Liver (tissue), 9 donors: ENCODE results near the gene UPF1. TPM values are rescaled to one million over a fixed set of nuclear protein-coding genes. Genes with fewer than 3 reads are reported as not detected.

Source experiments
- DNase-seq: peaks from one replicate; pipeline ENCODE4 v3.0.0-alpha.2; 2017; ENCODE audit warnings: low spot score
- H3K27ac ChIP-seq, 2 donors: one replicate each; pipeline ENCODE4 v1.7.0; 2013; ENCODE audit warnings: inconsistent platforms in 2 of 2, low read length in 2 of 2, control low read depth in 1 of 2, low read depth in 1 of 2, mild to moderate bottlenecking in 1 of 2
- H3K27me3 ChIP-seq, 4 donors: one replicate each; pipeline versions ENCODE4 v1.6.1 to v1.7.0; 2013; ENCODE audit warnings: low read length in 3 of 4, inconsistent platforms in 1 of 4, mild to moderate bottlenecking in 1 of 4, moderate library complexity in 1 of 4; ENCODE audit not compliant: control insufficient read depth in 4 of 4, insufficient read depth in 4 of 4
- H3K36me3 ChIP-seq, 4 donors: one replicate each; pipeline versions ENCODE4 v1.6.1 to v1.7.0; 2013; ENCODE audit warnings: low read length in 3 of 4, mild to moderate bottlenecking in 3 of 4, low read depth in 1 of 4, moderate library complexity in 1 of 4; ENCODE audit not compliant: control insufficient read depth in 4 of 4, insufficient read depth in 3 of 4
- H3K4me1 ChIP-seq, 4 donors: one replicate each; pipeline versions ENCODE4 v1.6.1 to v1.7.0; 2013; ENCODE audit warnings: low read length in 3 of 4, mild to moderate bottlenecking in 3 of 4, moderate library complexity in 1 of 4; ENCODE audit not compliant: control insufficient read depth in 4 of 4, insufficient read depth in 4 of 4
- H3K4me3 ChIP-seq, 3 donors: one replicate each; pipeline versions ENCODE4 v1.6.1 to v1.7.0; 2013; ENCODE audit warnings: low read length in 3 of 3, control low read depth in 1 of 3, low read depth in 1 of 3, mild to moderate bottlenecking in 1 of 3
- H3K9ac ChIP-seq, 2 donors: one replicate each; pipeline ENCODE4 v1.7.0; 2013; ENCODE audit warnings: low read length in 2 of 2, mild to moderate bottlenecking in 2 of 2, moderate library complexity in 2 of 2, control low read depth in 1 of 2, low read depth in 1 of 2
- H3K9me3 ChIP-seq, 4 donors: one replicate each; pipeline versions ENCODE4 v1.6.1 to v1.7.0; 2013; ENCODE audit warnings: low read length in 3 of 4; ENCODE audit not compliant: control insufficient read depth in 4 of 4
- ATF3 ChIP-seq: IDR thresholded peaks from 2 replicates; pipeline ENCODE4 v1.6.1; 2016; ENCODE audit warnings: antibody characterized with exemption
- CTCF ChIP-seq: fragments of 150-350 bp; IDR thresholded peaks from 2 replicates; pipeline ENCODE4 v1.5.1; 2017; ENCODE audit warnings: improper control_type of control experiment, low read depth, low read length; ENCODE audit not compliant: missing input control
- EGR1 ChIP-seq, 2 donors: IDR thresholded peaks; 2 replicates each; pipeline ENCODE4 v1.6.1; 2016 to 2018; ENCODE audit warnings: antibody characterized with exemption in 2 of 2, low read depth in 2 of 2
- FOXA2 ChIP-seq: IDR thresholded peaks from 2 replicates; pipeline ENCODE4 v1.6.1; 2016; ENCODE audit warnings: antibody characterized with exemption
- GABPA ChIP-seq, 2 donors: IDR thresholded peaks in 1 of 2; conservative IDR thresholded peaks in 1 of 2; 2 replicates each; pipeline ENCODE4 v1.6.1; 2016; ENCODE audit warnings: antibody characterized with exemption in 2 of 2, mild to moderate bottlenecking in 1 of 2, moderate library complexity in 1 of 2
- HNF4A ChIP-seq, 2 donors: conservative IDR thresholded peaks; 2 replicates each; pipeline ENCODE4 v1.6.1; 2016; ENCODE audit warnings: antibody characterized with exemption in 2 of 2, mild to moderate bottlenecking in 2 of 2
- HNF4G ChIP-seq: IDR thresholded peaks from 2 replicates; pipeline ENCODE4 v1.6.1; 2016; ENCODE audit warnings: antibody characterized with exemption
- JUND ChIP-seq, 2 donors: IDR thresholded peaks; 2 replicates each; pipeline ENCODE4 v1.6.1; 2016; ENCODE audit warnings: antibody characterized with exemption in 2 of 2
- MAX ChIP-seq: IDR thresholded peaks from 2 replicates; pipeline ENCODE4 v1.6.1; 2016; ENCODE audit warnings: antibody characterized with exemption
- NR2F2 ChIP-seq: IDR thresholded peaks from 2 replicates; pipeline ENCODE4 v1.6.1; 2016; ENCODE audit warnings: antibody characterized with exemption
- REST ChIP-seq: IDR thresholded peaks from 2 replicates; pipeline ENCODE4 v1.6.1; 2016; ENCODE audit warnings: antibody characterized with exemption, mild to moderate bottlenecking
- RXRA ChIP-seq, 2 donors: IDR thresholded peaks; 2 replicates each; pipeline ENCODE4 v1.6.1; 2017 to 2018; ENCODE audit warnings: antibody characterized with exemption in 2 of 2, mild to moderate bottlenecking in 1 of 2
- SP1 ChIP-seq: IDR thresholded peaks from 2 replicates; pipeline ENCODE4 v1.6.1; 2018; ENCODE audit warnings: antibody characterized with exemption, mild to moderate bottlenecking
- TAF1 ChIP-seq: conservative IDR thresholded peaks from 2 replicates; pipeline ENCODE4 v1.6.1; 2016; ENCODE audit warnings: antibody characterized with exemption, mild to moderate bottlenecking
- YY1 ChIP-seq: IDR thresholded peaks from 2 replicates; pipeline ENCODE4 v1.6.1; 2016; ENCODE audit warnings: antibody characterized with exemption, mild to moderate bottlenecking
- WGBS: extraction: QIAGEN DNeasy Blood & Tissue Kit; methylation state at CpG from one replicate; pipeline ENCODE4 v1.1.7; 2013; 5-methylcytosine and 5-hydroxymethylcytosine counted together
- polyA plus RNA-seq, 2 donors: library from polyadenylated mRNA; stranded (reverse) in 1 of 2; unstranded in 1 of 2; fragments of 200-250 nt in 1 of 2; fragments of >200 nt in 1 of 2; fragmentation: Nextera tagmentation in 1 of 2; extraction: Ambion mirVana in 1 of 2; gene quantifications; one replicate each; pipeline versions ENCODE4 v1.2.1 to v1.2.3, GENCODE V29; 2013 to 2015
- total RNA-seq, 2 donors: library from RNA; depleted of rRNA; stranded (reverse); fragments of >200 nt; gene quantifications; one replicate each; pipeline ENCODE4 v1.2.3, GENCODE V29; 2014
- donor health status: healthy.
- donor health status: healthy.
- donor health status: healthy.
- donor health status: healthy.
- donor health status: healthy.

The UPF1 gene
- total and polyA plus RNA-seq, 4 donors, result 5.7 to 51.0 (median 35.2) TPM

GRCh38 chr19:18869781-18870530 is 38.2 kb downstream of the UPF1 start:
- no peak for DNase-seq
- 16% methylated on average over 62 of the region's 62 CpGs for WGBS
- Histone ChIP-seq H3K4me1 (peaks cover 0 to 17% (median 7%) of the 10 kb centered on the region in 4 donors), H3K9me3 (no peaks in the 10 kb centered on the region), H3K27me3 (no peaks in the 10 kb centered on the region), H3K36me3 (peaks cover 11 to 27% (median 15%) of the 10 kb centered on the region in 4 donors), H3K4me3 (no peak overlapping the region), H3K9ac (no peak overlapping the region), H3K27ac (no peak overlapping the region)
- TF ChIP-seq EGR1 (IDR thresholded peaks at IDR 0.05; ENCODE audit: low read depth in 2 of 2) (no peak), GABPA (IDR thresholded peaks at IDR 0.05 in 1 of 2, conservative IDR thresholded peaks at IDR 0.05 in 1 of 2) (no peak), NR2F2 (no peak)

- Histone ChIP-seq H3K9me3 (no peaks in the 10 kb centered on the region), H3K27me3 (no peaks in the 10 kb centered on the region), H3K36me3 (peaks cover 8 to 20% (median 10%) of the 10 kb centered on the region in 4 donors), H3K9ac (no peak overlapping the region), H3K4me3 (no peak overlapping the region), H3K27ac (no peak overlapping the region), H3K4me1 (peaks cover 0 to 17% (median 7%) of the 10 kb centered on the region in 4 donors)
- WGBS, result 37% methylated on average over 25 of the region's 25 CpGs
- DNase-seq, result no peak
- TF ChIP-seq REST (no peak), YY1 (no peak), HNF4A (conservative IDR thresholded peaks at IDR 0.05) (no peak), HNF4G (no peak), MAX (no peak), GABPA (IDR thresholded peaks at IDR 0.05 in 1 of 2, conservative IDR thresholded peaks at IDR 0.05 in 1 of 2) (no peak), ATF3 (no peak), NR2F2 (no peak), EGR1 (IDR thresholded peaks at IDR 0.05; ENCODE audit: low read depth in 2 of 2) (no peak), JUND (IDR thresholded peaks at IDR 0.05) (no peak), RXRA (IDR thresholded peaks at IDR 0.05) (no peak), TAF1 (no peak)
Measured at GRCh38 chr19:18870531-18871172, 38.9 kb downstream of the UPF1 start.

- Histone ChIP-seq H3K27ac (no peak overlapping the region), H3K9me3 (peaks cover 0 to 1% (median 0%) of the 10 kb centered on the region in 4 donors), H3K9ac (no peak overlapping the region), H3K27me3 (no peaks in the 10 kb centered on the region), H3K4me3 (no peak overlapping the region), H3K4me1 (peaks cover 0 to 17% (median 7%) of the 10 kb centered on the region in 4 donors), H3K36me3 (peaks cover 4 to 13% (median 7%) of the 10 kb centered on the region in 4 donors)
- no peak for DNase-seq
- TF ChIP-seq REST, result no peak
- no peak for TF ChIP-seq CTCF
- no peak for TF ChIP-seq SP1
- TF ChIP-seq YY1, result no peak
- no peak for TF ChIP-seq NR2F2
- no peak for TF ChIP-seq MAX
- no peak for TF ChIP-seq EGR1 (IDR thresholded peaks at IDR 0.05; ENCODE audit: low read depth in 2 of 2)
- no peak for TF ChIP-seq FOXA2
- 67% methylated on average over 7 of the region's 7 CpGs for WGBS
Measured at GRCh38 chr19:18871543-18871942, 39.8 kb downstream of the UPF1 start.
